Measurements from ENCODE around the gene GTF2F2.
"Not testable (repeated sequence)": the region's sequence is repeated elsewhere in the genome, so short reads cannot be mapped to it uniquely, and the experiment has no call there.

Gene GTF2F2

DNA sequence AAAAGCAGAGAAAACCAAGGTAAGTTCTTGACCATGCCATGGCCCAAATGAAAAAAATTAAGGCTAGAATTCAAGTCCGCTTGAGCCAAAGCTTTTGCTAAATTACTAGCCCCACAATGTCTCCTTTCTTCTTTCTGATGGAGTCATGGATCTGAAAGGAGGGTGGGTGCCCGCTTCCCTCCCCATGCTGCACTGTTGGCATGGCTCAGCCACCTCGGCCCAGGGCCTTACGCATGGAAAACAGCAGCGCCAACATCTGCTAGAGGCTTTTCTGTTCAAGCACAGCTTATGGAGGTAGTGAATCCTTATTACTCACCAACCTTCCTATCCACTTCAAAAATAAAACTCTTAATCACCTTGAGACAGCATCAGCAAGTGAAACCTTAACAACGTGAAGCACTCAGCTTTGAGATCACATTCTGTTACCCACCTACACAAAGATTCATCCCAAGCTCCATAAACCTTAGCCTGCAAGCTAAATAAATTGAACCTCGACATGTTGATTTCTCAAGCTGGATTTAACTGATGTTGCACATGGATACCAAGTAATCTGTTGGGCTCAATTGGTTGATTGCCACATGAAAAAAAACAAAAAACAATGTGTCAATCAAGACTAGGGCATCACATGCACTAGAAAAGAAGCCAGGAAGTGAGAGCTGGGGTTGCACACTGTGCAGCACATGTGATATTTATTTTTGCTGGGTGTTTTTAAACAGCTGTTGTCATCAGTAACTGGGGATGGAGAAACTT lies 177.3 kb downstream of the GTF2F2 start:
- TF ChIP-seq CTCF (IDR thresholded peaks at IDR 0.05; ENCODE audit: extremely low read depth, missing control alignments) = no peak

GRCh38 chr13:45298206-45298505 lies 177.8 kb downstream of the GTF2F2 start:
- no peak for DNase-seq (ENCODE audit: low spot score)
- no peak for TF ChIP-seq CTCF (IDR thresholded peaks at IDR 0.05; ENCODE audit: extremely low read depth, missing control alignments)

More for the DNA sequence above, 177.3 kb downstream of the GTF2F2 start:
- no peak for DNase-seq (ENCODE audit: low spot score)

GRCh38 chr13:45298550-45298949 lies 178.2 kb downstream of the GTF2F2 start:
- DNase-seq (ENCODE audit: low spot score) = not testable (repeated sequence)

DNA sequence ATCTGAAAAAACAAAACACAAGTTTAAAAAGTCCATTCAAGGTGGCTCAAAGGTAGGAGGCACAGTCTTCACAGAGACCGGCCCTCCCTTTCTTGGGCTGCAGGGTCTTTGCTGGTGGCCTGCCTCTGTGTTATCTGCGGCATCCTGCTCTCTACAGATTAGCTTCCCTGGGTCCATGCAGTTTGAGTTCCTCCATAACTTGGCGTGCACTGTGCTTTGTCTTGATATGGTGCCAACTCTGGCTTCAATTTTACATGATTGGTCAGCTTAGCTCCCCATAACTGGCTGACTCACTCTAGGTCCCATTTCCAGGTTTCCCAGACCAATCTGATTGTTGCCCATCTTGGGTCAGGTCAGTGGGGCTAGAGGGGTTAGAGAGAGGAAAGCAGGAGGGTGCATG lies 178.9 kb downstream of the GTF2F2 start:
- no peak for DNase-seq (ENCODE audit: low spot score)
- TF ChIP-seq CTCF (IDR thresholded peaks at IDR 0.05; ENCODE audit: extremely low read depth, missing control alignments) = no peak

- no peak for DNase-seq (ENCODE audit: low spot score)
- no peak for TF ChIP-seq CTCF (IDR thresholded peaks at IDR 0.05; ENCODE audit: extremely low read depth, missing control alignments)
These were observed 180.1 kb downstream of the GTF2F2 start for GRCh38 chr13:45300190-45300985.

- no peak for DNase-seq (ENCODE audit: low spot score)
- no peak for TF ChIP-seq CTCF (IDR thresholded peaks at IDR 0.05; ENCODE audit: extremely low read depth, missing control alignments)
These were observed 181.0 kb downstream of the GTF2F2 start for GRCh38 chr13:45301263-45301662.

DNA sequence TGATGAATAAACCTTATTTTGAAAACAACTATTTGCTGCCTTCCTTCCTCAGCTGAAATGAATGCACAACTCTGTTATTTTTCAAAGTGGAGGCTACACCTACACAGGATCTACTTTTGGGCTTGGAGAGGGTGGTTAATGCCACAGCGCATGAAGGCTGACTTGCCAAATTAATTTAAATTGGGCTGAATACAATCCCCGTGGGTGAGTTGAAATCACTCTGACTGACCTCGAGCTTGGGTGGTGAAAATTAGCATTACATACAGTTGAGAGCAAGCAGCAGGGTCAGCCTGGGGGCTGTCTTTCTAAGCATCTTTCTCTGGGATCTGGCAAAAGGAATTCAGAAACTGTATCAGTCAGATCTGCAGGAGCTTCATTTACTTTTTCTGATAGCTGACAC lies 182.2 kb downstream of the GTF2F2 start:
- TF ChIP-seq CTCF (IDR thresholded peaks at IDR 0.05; ENCODE audit: extremely low read depth, missing control alignments) = no peak
- DNase-seq (ENCODE audit: low spot score) = no peak

Measured in GM20000 (cell line).